COR-L47 (cell line): ENCODE data around the gene CEND1.

Experiments used
- DNase-seq: peaks from one replicate; lab custom pipeline; 2025; lab: John Stamatoyannopoulos, UW

The CEND1 gene

DNA sequence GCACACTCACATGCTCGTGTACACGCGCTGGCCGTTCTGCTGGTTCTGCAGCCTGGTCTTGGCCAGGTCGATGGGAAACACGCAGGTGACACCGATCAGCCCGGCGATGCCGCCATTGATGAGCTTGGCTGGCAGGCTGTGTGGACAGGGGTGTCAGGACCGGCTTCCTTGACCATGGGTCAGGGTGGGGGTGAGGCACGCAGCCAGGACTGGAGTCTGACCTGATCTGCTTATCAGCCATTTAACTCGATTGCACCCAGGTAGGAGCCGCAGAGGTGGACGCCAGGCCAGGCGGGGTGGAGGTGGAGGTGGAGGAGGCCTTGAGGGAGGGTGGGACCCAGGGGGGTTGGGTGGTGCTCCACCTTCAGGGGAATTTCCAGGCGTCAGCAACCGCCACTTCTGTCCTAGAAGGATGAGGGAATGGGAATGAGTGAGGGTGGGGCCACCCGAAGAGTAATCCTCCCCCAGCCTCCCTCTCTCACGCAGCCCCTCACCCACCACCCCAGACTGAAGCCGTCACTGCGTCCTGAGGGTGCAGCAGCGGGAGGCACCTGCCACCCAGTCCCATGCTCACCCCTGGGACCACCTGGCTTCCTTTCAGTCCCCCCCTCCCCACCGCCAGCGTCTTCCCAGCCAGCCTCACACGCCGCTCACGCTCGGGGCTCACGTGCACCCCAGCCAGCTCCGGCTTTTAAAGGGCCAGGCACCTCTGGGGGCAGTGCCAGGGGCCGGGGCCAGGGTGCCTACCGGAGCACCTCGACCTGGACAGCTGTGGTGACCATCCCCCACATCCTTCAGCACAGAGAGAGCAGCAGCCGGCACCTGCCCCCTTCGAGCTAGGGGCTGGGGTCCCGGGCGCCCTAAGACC lies 5.1 kb upstream of the CEND1 start:
- DNase-seq = no peak

DNA sequence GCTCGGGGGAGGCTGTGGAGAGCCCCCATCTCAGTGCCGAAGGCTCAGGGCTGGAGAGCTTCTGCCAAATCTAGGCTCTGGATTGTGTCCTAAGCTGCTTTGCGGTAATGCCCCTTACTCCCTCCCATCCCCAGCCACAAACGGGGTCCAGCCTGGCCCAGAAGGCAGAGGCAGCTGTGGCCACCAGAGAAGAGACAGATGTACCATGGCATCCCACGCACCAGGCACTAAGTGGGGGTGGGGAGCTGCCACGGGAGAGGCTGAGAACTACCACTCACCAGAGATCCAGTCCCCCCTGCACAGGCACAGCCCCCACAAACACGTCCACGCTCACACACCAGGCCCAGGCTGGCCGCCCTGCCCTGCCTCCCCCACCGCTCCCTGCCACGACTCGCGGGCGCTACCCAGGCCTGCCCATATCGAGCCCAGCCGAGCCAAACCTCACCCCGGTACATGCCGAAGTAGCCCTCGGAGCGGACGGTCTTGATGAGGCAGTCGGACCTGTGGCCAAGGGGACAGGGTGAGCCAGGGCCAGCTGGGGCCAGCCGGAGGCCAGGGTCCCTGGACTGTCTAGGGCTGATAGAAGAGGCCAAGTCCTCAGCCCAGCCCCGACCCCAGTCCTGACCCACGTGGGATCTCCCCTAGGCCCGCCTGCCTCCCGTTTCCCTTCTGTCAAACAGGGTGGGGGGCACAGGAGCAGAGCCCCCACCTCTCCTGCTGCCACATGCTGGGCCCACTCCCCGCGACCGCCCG lies 4.3 kb upstream of the CEND1 start:
- no peak for DNase-seq

DNA sequence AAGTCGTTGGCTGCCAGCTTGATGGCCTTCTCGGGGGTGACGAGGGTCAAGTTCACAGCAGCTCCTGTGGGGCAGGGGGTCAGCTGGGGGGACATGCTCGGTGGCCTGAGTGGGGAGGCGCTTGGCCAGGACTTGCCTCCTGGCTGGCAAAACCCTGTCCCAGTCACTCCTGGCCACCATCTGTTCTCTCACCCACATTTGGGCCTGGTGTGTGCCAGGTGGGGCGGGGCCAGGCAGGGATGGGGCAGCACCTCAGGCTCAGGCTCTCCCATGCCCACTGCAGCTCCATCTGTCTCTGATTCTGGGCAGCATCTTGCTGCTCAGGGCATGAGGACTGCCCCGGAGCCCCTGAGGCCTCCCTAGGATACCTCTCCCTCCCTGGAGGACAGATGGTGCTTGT lies 3.7 kb upstream of the CEND1 start:
- DNase-seq = no peak

DNA sequence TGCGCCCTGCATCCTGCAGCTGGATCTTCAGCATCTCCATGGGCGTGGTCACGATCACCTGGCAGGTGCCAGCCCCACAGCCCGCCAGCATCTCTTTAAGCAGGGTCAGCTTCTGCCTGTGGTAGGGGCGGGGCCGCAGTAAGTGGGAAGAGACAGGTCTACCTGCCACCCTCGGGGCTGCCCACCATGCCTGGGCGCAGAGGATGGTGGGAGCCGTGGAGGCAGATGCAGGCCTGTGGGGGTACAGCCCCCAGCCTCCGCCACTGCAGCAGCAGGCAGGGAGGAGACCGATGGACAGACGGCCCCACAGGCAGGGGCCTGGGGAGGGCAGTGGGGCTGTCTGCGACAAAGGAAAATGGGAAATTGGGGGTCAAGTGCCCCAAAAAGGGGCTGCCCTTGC lies 3.0 kb upstream of the CEND1 start:
- DNase-seq = no peak

DNA sequence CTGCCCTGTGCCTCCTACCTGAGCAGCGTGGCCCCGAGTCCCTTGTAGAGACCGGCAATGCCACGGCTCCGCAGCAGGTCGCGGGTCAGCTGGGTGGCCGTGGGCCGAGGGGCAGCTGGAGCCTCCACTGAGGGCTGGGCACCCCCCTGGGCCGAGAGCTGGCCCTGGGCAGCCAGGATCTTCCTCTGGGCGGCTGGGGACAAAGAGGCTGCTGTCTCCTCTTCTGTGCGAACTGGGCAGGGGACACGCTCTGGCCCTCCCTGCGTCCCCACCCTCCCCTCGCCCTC lies 2.6 kb upstream of the CEND1 start:
- DNase-seq = no peak

DNA sequence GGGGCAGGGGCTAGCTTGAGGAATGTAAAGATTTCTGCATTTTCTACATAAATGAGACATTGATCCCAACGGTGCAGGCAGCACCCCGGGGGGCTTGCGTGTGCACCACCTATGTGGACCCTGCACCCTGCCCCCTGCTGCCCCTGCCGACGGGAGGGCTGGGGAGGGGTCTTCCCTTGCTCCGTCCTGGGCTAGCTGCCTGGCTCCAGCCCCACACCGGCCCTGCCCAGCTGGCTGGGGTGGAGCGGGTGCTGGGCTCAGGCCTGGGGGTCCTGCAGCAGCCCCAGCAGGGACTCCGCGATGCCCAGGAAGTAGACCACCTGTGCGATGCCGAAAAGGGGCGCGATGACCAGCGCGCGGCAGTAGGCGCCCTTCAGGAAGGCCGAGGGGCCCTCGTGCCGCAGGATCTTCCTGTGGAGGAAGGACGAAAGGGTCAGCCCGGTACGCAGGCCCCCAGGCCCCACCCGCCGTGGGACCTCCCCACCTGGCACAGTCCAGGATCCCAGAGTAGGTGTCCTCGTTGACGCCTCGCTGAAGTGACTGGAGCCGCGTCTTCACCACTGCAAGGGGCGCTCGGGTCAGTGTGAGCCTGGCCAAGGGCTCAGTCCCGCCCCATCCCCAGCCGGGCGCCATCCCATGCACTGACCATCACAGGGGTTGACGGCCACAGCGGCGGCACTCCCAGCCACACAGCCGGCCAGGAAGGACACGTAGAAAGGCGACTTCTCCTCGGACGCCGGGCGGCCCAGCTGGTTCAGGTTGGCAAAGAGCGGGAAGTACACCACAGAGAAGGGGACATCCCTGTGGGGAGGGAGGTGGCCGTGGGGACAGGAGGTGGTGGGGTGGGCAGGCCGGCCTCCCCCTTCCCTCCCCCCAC lies 2.0 kb upstream of the CEND1 start:
- DNase-seq = no peak

DNA sequence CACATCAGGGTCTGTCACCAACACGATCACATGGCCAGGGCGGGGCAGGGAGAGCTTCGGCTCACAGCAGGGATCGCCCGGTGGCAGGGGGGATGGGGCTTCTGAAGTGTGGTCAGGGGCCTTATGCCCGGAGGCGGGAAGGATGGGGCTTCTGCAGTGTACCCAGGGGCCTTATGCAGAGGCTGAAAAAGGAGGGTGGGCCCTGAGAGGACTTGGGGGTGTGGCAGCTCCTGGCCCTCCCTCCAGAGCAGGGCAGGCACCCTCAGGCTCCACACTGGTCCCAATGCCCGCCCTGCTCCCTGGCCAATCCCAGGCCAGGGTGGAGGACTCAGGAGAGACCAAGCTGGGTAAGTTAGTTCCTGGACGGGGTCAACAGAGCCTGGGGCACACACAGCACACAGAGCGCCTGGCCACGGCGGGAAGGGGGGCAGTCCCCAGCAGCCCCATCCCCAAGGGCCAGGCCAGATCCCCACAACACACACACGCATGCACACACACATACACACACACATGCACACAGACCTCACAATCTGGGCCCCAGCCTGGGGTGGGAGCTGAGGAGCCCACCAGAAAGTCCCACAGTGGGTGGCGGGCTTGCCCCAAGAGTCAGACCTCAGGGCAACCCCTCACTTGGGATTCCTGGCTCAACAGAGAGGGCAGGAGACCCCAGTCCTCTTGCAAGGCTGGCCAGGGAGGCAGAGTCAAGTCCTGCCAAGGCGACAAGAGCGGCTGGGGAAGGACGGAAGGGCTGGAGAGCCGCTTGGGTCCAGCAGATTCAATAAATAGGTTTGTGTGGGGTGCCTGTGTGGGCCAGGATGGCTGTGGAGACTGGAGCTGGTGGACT lies 1.1 kb upstream of the CEND1 start:
- DNase-seq = no peak

DNA sequence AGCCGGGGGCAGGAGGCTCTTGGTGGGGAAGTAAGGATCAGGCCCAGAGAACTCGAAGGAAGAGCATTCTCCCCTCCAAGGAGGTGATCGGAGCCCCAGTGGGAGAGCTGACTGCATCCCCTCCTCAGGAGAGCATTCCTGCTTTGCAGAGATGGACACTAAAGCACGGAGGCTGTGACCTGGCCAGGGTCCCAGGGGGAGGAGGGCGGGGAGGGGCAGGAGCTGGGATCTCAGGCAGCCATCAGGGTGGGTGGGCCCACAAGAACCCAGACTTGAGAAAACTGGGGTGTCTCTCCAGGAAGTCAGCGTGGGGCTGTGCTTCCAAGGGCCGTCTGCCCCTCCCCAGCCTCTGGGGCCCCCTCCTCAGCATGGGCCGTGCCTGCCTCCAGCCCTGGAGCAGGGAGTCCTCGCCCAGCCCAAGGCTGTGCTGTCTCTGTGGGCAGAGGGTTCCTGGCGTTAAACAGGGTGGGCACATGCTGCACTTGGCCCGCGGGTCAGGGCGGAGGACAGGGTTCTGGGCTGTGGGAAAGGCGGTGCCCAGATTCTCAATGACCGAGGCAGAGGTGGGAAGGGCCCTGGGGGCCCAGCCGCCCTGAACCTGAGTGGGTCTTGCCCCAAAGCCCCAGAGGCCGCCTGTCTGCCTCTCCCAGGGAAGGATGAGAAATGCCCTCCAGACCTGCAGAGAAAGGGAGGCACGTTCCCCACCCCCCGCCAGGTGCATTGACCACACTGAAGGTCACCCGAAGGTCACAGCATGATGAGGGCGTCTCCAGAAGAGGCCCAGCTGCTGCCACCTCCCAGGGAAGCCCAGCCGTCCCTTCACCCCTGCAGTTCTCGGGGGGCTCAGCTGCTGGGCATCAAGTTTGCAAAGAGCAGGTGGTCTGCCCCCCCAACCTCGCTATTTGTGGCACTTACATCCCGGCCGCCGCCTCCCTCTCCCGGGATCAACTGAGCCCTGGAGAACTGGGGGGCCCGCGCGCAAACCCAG lies 643 bp downstream of the CEND1 start:
- DNase-seq = no peak

DNA sequence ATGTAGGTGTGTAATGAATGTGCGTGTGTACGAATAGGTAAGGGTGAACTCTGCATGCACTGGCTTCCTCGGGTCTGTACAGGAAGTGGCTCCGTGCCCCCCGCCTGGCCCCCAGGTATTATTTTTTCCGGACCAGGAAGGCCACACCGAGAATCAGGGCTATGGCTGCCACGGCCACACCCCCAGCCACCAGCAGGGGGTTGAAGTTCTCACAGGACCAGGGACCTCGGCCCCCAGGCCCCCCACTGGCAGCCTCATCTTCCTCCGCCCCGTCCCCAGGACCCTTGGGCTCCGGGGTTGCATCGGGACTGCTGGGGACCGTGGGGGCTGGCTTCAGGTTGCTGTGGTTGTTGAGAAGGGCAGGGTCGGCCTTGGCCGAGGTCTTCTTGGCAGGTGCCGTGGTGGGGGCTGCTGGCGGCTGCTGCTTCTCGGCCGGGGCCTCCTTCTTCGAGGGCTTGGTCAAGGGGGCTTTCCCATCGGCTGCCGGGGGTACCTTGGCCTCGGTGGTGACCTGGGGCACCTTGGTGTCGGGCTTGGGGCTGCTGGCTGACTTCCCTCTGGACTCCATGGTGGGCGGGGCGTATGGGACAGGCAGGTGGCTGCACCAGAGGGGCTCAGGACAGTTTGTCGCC lies 1.8 kb downstream of the CEND1 start:
- no peak for DNase-seq

DNA sequence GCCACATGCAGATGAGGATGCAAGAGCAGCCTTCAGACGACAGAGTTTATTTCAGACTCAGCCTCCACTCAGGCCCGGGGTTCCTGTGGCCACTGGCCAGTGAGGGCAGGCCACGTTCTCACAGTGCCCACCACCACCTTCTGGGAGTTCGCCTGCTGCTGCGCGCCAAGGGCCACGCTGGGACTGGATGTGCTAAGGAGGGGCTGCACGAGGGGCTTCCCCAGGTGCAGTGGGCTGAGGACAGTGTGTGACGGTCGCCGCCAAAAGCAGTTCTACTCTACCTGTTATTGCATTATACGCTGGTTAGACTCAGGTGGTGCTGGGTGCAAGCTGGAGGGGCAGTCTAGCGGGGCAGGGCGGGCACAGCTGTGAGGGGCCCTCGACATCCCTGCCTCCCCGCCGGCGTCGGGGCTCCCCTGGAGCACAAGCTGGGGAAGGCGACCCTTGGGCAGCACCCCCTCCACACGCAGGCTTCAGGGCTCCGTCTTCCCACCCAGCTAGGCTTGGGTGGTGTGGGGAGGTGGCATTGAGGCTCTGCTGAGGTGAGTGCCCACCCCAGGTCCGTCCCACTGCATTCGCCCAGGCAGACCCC lies 2.7 kb downstream of the CEND1 start:
- no peak for DNase-seq

DNA sequence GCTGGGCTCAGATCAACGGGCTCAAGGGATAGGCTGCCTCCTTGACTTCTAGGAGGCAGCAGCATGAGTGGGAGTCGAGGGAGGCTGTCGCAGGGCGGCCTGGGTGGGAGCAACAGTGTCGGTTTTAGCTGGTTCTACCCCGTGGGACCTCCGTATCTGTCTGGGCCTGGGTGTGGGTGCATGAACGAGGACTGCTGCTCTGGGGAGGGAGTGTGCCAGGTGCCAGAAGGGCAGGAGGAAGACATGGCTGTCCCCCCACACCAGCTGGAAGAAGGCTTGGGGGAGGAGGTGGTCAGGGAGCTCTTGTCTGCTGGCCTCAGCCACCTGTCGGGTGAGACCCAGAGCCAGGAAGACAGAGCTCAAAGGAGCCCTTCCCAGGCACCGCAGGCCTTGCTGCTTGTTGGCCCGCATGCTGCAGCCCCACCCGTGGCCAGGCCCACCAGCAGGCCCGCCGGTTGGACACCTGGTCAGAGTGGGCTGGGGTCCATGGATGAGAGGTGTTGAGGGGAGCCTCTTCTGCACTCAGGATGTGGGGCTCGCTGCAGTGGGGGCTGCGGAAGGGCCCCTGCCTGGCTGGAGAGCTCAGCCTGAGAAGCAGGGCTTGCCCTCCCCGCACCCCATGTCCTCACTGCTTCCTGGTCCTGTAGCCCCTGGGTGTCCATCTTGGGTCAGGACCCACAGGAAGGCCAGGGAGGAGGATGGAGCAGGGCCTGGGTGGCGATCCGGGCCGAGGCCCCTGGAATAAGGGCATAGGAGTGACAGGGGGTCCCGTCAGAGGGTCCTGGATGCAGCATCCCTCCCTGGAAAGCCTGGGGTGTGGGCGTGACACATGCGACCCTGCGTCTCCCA lies 3.4 kb downstream of the CEND1 start:
- DNase-seq = no peak

DNA sequence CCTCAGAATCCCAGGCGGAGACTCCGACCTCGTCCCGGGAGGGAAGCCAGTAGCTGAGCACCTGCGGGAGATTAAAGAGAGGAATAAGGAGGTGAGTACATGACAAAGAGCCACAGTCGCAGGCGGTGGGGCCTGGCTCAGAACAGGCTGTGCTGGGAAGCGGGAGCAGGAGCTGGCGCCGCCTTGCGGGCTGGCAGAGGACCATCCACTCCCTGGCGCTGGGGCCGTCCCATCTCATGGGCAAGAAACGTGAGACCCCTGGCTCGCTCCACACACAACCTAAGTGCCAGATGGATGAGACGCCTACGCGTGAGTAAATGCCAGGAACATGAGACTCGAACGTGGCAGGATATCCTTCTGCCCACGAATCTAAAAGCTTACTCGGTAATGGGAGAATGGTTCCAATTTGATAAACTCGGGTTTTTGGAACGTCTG lies 6.3 kb downstream of the CEND1 start:
- peak; percentile 28 for DNase-seq

DNA sequence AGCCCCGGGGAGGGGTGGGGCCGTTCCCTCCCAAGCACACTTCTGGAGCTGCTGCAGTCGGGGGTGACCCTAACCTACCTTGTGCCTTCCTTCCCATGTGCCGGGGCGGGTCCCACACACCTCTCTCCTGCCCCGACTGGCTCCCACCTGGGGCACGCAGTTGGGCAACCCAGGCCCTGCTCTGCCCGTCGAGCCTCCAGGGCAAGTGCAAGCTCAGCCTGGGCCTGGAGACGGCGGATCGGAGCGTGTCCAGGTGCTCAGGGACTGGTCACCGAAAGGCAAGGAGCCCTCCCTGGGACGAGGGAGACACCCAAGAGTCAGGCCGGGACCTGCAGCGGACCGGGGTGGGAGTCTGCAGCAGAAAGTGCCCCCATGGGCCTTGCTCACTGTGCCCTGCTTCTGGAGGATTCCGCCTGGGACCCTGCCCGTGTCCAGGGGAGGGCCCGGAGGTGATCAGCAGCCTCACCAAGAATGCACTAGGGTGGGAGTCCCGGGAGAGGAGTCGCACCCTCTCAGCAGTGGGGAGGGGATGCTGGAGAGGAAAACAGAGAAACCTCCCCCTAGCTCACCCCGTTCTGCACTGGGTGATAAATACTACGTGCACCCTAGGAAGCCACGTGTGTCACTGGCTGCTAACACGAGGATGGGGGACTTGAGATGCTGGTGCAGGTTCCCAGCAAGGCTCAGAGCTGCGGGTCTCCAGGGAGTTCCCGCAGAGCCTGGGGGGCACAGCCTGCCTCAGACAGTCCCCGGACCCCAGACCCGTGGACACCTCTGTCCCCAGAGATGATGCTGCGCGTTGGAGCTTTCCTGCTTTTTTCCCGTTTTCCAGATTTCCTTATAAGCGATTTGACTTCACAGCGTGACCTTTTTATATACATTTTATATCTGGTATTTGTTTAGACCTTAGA lies 7.4 kb downstream of the CEND1 start:
- no peak for DNase-seq

DNA sequence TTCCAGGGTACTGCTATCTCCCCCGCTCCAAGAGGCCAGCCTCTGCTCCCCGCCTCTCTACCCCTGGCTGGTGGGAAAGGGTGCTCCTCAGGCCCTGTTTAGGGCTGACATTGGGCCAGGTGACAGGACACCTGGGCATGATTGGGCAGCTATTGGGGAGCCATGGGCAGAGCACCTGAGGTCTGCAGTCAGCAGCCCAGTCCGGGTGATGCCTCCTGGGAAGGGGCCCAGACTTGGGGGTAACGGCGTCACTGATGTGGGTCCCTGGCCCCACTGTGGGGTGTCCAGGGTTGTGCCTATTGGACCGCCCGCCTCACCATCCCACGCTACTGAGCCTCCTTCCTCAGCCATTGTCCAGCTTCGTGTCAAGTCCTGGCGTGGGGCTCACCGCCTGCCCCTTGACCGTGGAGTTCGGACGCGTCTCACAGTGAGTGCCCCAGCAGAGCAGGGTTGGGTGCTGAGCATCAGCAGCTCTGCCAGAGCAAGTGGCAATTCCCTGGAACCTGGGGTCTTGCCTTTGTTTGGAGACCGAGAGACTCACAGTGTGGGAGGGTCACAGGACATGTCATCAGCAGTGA lies 9.8 kb downstream of the CEND1 start:
- DNase-seq = no peak

DNA sequence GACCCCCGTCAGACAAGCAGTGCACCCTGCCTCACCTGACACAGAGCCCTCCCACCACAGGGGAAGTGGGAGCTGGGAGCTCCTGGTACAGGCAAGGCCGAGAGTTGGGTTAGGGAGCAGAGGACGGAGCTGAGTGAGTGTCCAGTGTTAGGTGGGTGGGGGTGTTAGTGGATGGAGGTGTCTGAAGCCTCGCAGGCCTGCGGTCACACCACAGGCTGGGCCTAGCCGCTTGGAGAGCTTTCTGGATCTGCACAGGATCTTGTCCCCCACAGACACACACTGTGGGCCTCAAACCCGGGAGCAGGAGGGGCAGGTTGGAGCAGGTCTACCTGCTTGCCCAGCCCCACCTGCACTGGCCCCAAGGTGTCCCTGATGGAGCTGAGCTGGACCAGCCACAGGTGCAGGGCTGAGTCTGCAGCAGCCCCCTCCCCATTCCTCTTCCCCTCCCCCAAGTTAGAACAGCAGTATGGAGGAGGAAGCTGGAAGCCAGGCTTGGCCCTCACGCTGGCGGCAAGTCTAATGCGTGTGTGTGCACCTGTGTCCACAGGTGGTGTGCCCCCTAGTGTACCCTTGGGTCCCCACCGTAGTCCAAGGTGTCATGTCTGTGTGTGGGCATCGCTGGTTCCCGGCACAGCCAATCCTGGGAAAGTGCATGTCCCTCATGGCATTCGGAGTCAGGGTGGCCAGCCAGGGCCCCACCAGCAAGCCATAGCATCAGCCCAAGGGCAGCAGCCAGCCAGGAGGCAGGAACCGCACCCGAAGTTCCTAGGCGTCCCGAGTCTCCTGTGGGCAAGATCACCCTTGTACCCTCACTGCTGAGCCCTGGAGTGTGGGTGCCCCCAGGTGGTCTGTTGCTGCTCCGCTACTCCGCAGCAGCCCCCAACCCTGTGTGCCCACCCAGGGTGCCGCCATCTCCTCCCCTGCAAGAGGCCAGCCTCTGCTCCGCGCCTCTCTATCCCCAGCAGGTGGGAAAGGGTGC lies 10.6 kb downstream of the CEND1 start:
- DNase-seq = no peak
